IPS-NIHi11 (cell line): ENCODE measurements around the gene MTMR4.
"Not testable (repeated sequence)": the region's sequence is repeated elsewhere in the genome, so short reads cannot be mapped to it uniquely, and the experiment has no call there.

Experiments used
- DNase-seq: peaks from one replicate; pipeline ENCODE4 v3.0.0; 2012; ENCODE audit warnings: mixed read lengths, low spot score

The MTMR4 gene

GRCh38 chr17:58513965-58514769, at the start of gene MTMR4:
Gene MTMR4, minus strand, starts transcription at chr17:58514638. Its CDS starts 231 bp downstream, at chr17:58514407.
- peak; percentile 93 for DNase-seq

GRCh38 chr17:58560511-58560910, 46.1 kb upstream of the MTMR4 start:
- DNase-seq, result no peak

GRCh38 chr17:58557981-58558380, 43.5 kb upstream of the MTMR4 start:
- no peak for DNase-seq

- no peak for DNase-seq
Measured at GRCh38 chr17:58556833-58557250, 42.4 kb upstream of the MTMR4 start.

GRCh38 chr17:58555109-58555508, 40.7 kb upstream of the MTMR4 start:
- not testable (repeated sequence) for DNase-seq

GRCh38 chr17:58541249-58541648, 26.8 kb upstream of the MTMR4 start:
- DNase-seq, result peak; percentile 63

- DNase-seq, result no peak
Measured at GRCh38 chr17:58539698-58540097, 25.3 kb upstream of the MTMR4 start.

- no peak for DNase-seq
Measured at GRCh38 chr17:58538811-58539409, 24.5 kb upstream of the MTMR4 start.

GRCh38 chr17:58537266-58537665, 22.8 kb upstream of the MTMR4 start:
- DNase-seq, result no peak

GRCh38 chr17:58536542-58536941, 22.1 kb upstream of the MTMR4 start:
- no peak for DNase-seq

- DNase-seq, result no peak
Measured at GRCh38 chr17:58535431-58535830, 21.0 kb upstream of the MTMR4 start.

GRCh38 chr17:58534901-58535421, 20.5 kb upstream of the MTMR4 start:
- no peak for DNase-seq

- peak; percentile 35 for DNase-seq
Measured at GRCh38 chr17:58534331-58534730, 19.9 kb upstream of the MTMR4 start.

GRCh38 chr17:58533616-58534188, 19.3 kb upstream of the MTMR4 start:
- DNase-seq, result no peak

- no peak for DNase-seq
Measured at GRCh38 chr17:58532555-58532951, 18.1 kb upstream of the MTMR4 start.

GRCh38 chr17:58531661-58532554, 17.5 kb upstream of the MTMR4 start:
- peak; percentile 93 for DNase-seq

- peak; percentile 41 for DNase-seq
Measured at GRCh38 chr17:58531122-58531521, 16.7 kb upstream of the MTMR4 start.

- DNase-seq, result no peak
Measured at GRCh38 chr17:58530655-58531054, 16.2 kb upstream of the MTMR4 start.

- no peak for DNase-seq
Measured at GRCh38 chr17:58529275-58529674, 14.8 kb upstream of the MTMR4 start.

GRCh38 chr17:58528443-58528842, 14.0 kb upstream of the MTMR4 start:
- no peak for DNase-seq

- DNase-seq, result no peak
Measured at GRCh38 chr17:58527949-58528348, 13.5 kb upstream of the MTMR4 start.

- no peak for DNase-seq
Measured at GRCh38 chr17:58527306-58527705, 12.9 kb upstream of the MTMR4 start.
